GM12873 (cell line): ENCODE measurements around the gene STUB1.

Experiments used
- TF ChIP-seq, protein P1 (sequence below): IDR thresholded peaks from 2 replicates; pipeline ENCODE4 v1.5.1; 2012; ENCODE audit warnings: low read depth, mild to moderate bottlenecking, moderate library complexity, low read length, control low read depth; ENCODE audit not compliant: insufficient read depth; ENCODE audit errors: missing control alignments

The STUB1 gene

DNA sequence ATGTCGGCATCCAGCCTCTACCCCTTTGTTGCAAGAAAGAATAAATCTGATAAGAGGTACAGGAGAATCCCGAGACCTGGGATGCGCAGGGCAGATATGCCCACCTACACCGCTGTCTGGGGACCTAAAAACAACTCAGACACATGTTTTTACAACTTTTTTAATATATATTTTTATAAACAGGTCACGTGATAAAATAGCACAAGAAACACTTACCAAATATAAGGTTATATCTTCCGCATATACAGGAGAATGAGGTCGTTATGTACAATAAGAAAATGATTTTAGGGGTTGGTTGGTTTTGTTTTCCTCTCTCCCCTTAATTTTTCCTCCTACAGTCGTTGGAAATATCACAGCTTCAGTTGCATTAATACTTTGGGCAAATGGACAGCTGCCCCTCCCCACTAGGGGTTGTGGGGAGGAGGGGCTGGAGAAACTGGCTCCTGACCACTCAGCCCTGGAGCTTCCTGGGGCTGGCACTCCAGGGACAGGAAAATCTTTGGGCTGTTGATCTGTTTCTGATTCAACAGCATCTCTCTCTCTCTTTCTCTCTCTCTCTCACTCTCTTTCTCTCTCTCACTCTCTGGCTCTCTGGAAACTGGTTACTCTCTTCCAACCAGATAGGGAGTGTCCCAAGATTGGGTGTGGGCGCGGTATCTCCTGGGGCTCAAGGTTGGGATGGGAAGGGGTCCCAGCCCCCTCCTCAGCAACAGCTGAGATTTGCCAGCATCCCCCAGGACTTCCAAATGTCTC, 12.3 kb downstream of the STUB1 start:
- TF ChIP-seq, protein P1, sequence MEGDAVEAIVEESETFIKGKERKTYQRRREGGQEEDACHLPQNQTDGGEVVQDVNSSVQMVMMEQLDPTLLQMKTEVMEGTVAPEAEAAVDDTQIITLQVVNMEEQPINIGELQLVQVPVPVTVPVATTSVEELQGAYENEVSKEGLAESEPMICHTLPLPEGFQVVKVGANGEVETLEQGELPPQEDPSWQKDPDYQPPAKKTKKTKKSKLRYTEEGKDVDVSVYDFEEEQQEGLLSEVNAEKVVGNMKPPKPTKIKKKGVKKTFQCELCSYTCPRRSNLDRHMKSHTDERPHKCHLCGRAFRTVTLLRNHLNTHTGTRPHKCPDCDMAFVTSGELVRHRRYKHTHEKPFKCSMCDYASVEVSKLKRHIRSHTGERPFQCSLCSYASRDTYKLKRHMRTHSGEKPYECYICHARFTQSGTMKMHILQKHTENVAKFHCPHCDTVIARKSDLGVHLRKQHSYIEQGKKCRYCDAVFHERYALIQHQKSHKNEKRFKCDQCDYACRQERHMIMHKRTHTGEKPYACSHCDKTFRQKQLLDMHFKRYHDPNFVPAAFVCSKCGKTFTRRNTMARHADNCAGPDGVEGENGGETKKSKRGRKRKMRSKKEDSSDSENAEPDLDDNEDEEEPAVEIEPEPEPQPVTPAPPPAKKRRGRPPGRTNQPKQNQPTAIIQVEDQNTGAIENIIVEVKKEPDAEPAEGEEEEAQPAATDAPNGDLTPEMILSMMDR = no peak

DNA sequence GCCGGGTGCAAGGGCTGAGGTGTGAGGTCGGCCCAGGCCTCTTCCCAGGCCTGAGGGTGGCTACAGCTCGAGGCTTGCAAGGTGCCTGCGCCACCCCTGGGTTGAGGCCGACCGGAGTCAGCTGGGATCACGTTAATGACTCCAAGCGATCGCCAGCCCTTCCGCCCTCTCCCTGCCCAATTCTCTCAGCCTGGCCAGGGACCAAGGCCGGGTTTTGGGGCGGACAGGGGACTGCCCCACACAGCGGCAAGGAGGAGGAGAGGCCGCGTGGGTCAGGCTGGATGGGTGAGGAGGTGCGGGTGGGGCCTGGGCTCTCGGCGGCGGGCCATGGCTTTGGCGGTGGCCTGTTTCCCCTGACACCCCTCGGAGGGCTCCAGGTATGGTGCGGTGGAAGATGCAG, 13.2 kb downstream of the STUB1 start:
- TF ChIP-seq, protein P1 = no peak

DNA sequence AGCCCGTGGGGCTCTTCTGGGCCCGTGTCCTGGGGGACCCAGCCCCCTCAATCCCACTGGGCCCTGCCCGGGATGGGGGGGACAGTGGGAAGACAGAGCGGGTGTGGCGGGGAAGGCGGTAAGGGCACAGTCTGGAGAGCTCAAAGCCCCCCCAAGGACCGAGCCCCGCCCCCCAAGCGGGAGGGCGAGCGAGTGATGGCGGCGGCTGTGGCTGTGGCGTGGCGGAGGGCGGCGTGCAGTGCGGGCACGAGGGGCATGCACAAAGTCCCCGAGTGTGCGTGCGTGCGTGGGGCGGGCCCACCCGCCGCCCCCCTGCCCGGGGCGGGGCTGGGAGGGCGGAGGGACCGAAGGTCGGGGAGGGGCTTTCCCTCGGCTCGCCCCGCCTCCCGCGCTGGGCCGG, 13.6 kb downstream of the STUB1 start:
- TF ChIP-seq, protein P1 = no peak

DNA sequence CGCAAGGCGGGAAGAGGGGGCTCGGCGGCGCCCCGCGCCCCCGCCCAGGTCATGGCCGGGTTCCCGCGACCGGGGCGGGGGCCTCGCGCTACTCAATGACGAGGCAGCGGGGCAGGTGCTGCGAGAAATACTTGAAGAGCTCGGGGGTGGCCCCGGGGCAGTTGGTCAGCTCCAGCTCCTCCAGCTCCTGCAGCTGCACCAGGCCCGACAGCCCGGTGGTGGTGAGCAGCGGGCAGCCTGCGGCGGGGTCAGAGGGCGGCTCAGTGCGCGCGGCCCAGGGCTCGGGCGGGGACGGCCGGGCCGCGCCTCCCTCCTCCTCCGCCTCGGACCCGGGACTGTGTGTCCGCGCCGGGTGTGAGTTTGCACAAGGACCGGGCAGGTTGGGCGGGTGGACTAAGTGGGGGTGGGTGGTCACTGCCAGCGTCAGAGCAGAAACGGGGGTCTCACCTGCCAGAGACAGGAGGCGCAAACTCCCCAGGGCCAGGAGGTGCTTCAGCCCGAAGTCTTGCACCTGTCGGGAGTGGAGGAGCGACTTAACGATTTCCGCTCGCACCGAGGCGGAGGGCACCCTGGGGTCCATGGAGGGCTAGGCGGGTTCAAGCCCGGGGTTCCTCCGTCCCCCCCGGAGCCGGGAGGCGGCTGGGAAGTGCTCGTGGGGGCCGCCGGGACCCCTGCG, 14.1 kb downstream of the STUB1 start:
- TF ChIP-seq, protein P1 = no peak

DNA sequence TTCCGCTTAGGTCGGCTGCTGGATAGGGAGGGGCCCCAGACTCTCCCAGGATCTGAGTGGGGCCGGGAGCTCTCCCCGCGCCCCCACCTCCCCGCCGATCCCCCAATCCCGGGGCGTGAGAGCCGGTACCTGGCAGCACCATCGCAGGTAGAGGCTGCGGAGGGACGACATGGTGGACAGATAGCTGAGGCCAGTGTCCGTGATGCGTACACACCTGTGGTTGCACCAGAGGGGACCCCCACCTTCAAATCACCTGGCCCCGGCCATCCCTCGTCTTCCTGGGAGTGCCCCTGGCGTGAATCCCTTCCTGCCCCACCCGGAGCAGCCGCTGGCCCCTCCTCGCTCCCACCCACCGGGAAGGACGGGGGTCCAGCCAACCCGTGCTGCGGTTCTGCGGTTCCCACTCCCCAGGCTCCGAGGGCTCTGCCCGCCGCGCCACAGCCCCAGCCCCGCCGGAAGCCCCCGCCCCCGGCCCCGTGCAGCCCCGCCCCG, 14.7 kb downstream of the STUB1 start:
- TF ChIP-seq, protein P1 = no peak

DNA sequence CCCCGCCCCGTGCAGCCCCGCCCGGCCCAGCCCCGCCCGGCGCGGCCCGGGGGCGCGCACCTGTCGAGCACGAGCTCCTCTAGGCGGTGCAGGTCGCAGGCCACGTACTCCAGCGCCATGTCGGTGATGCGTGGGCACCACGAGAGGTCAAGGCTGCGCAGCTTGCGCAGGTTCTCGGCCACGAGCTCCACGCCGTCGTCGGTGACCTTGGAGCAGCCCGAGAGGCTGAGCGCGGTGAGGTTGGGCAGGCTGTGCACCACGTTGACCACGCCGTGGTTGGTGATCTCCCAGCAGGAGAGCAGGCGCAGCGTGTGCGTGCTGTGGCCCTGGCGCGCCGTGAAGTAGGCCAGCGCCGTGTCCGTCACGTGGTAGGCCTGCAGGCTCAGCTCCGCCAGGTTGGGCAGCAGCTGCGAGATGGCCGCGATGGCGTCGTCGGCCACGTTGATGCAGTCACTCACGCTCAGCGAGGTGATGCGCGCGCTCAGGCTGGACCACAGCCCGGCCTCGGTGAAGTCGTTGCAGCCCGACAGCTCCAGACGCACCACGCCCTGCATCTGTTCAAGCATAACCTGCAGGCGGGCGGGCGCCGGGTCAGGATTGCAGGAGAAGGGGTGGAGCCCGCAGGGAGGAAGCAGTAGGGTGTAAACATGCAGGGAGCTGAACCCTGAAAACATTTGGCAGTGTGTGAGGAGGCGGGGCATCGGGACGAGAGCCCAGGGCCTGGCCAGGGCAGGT, 15.3 kb downstream of the STUB1 start:
- TF ChIP-seq, protein P1 = no peak

DNA sequence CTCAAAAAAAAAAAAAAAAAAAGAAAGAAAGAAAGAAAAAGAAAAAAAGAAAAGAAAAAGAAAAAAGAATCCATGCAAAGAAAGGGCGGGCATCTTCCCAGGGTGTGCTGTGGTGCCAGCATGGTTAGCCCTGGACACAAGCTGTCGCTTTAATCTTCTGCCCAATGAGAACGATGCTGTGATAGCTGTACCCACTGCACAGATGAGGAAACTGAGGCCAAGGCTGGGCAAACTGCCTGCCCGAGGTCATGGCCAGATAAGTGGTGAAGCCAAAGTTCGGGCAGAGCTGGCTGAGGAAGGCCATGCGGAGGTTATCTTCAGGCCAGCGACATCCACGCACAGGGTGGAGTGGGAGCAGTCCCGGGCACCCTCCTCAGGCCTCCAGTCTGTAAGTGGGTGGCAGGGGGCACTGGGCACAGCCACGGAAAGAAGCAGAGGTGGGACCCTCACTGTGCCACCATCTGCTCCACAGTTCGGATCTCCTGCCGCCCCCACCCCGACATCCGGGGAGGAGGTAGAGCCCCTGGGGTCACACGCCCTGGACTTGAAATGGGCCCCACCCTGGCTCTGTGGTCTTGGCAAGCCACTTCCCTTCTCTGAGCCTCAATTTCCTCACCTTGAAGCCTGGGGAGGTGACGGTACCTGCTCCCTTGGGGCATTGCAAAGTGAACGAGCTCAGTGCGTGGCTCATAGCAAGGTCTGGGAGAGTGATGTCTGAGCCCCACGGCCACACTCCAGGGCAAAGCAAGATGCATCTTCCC, 18.9 kb downstream of the STUB1 start:
- TF ChIP-seq, protein P1 = no peak
